Tibial nerve (tissue), 4 donors: ENCODE data around the gene TAS1R2. TPM values are rescaled to one million over a fixed set of nuclear protein-coding genes. Genes with fewer than 3 reads are reported as not detected.
A peak's percentile ranks its signal among the peaks of the same experiment; 100 is the strongest.

Experiments used
- DNase-seq, 2 donors: peaks; one replicate each; pipeline ENCODE4 v3.0.0-alpha.2; 2019; ENCODE audit warnings: low spot score in 2 of 2
- H3K27ac ChIP-seq, 4 donors: fragments of 200-600 bp; sonication (generic) in 3 of 4; one replicate each; pipeline ENCODE4 v1.5.1; 2017 to 2019; ENCODE audit warnings: mild to moderate bottlenecking in 1 of 4
- H3K27me3 ChIP-seq, 2 donors: fragments of 200-600 bp; sonication (generic) in 1 of 2; one replicate each; pipeline versions ENCODE4 v1.5.1 to v1.6.0; 2017 to 2019
- H3K36me3 ChIP-seq, 3 donors: fragments of 200-600 bp; sonication (generic); one replicate each; pipeline ENCODE4 v1.5.1; 2018 to 2019
- H3K4me1 ChIP-seq, 4 donors: fragments of 200-600 bp; sonication (generic) in 3 of 4; one replicate each; pipeline ENCODE4 v1.5.1; 2017 to 2019
- H3K4me3 ChIP-seq, 4 donors: fragments of 200-600 bp; sonication (generic) in 3 of 4; one replicate each; pipeline ENCODE4 v1.5.1; 2017 to 2019; ENCODE audit warnings: mild to moderate bottlenecking in 1 of 4, moderate library complexity in 1 of 4
- H3K9me3 ChIP-seq, 4 donors: fragments of 200-600 bp; sonication (generic) in 3 of 4; one replicate each; pipeline ENCODE4 v1.5.1; 2017 to 2019
- CTCF ChIP-seq, 5 experiments: fragments of 200-600 bp in 3 of 5; fragments of 450-650 bp in 2 of 5; sonication (generic) in 3 of 5; IDR thresholded peaks; one replicate each; pipeline ENCODE4 v1.5.1; 2016 to 2019; ENCODE audit warnings: antibody characterized with exemption in 5 of 5, mild to moderate bottlenecking in 3 of 5, moderate library complexity in 2 of 5
- EP300 ChIP-seq, 2 donors: sonication (generic); formaldehyde crosslinking; IDR thresholded peaks; one replicate each; pipeline ENCODE4 v1.6.1; 2017; ENCODE audit warnings: antibody characterized with exemption in 2 of 2, mild to moderate bottlenecking in 1 of 2
- POLR2A ChIP-seq, 2 donors: fragments of 450-650 bp; IDR thresholded peaks; one replicate each; pipeline ENCODE4 v1.6.1; 2017; ENCODE audit warnings: antibody characterized with exemption in 2 of 2, mild to moderate bottlenecking in 2 of 2, moderate library complexity in 2 of 2
- WGBS, 2 donors: methylation state at CpG; one replicate each; pipeline ENCODE4 v1.1.5; 2018; 5-methylcytosine and 5-hydroxymethylcytosine counted together
- total RNA-seq, 4 donors: library from RNA; depleted of rRNA; stranded (reverse); fragments of >200 nt; gene quantifications; one replicate each; pipeline ENCODE4 v1.1.0, GENCODE V29; 2016

TAS1R2 gene
- total RNA-seq, 4 donors from 2014 or later, result not detected

DNA sequence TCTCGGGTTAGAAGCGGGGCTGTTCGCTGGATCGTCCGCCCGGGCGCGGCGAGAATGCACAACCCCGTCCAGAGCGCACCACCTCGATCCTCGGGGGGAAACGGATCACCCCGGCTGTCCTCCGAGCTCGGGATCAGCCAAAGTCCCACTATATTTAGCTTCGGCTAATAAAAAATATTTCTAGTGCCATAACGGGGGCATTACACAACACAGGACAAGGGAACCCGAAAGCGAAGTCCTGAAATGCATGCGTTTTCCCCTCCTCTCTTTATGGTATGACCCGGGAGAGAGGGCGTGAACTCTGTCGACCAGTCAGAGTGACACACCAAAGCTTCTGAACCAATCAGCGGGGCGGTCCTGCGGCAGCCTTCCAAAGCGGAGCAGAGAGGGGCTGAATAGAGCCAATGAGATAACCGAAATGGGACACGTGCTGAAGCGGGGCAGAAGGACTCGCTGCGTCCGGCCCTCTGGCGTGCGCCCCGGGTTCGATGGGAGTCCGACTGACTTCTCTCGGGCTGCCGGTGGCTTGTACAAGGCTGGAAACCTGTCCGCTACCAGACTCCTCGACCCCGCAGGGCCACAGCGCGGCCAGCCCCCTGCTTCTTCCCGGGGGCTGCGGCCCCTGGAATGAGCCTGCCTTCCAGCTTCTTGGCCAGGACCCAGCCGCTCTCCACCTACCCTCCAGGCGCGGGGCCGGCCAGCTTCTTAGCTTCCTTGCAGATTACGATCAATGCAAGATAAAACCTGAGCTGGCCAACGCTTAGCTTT is 43.2 kb upstream of the TAS1R2 start, which contains the start of gene ALDH4A1:
Gene ALDH4A1 (minus strand): TSS at position 33 of the 768 bp plus-strand sequence. CDS start 32 bp downstream, at position 1.
- TF ChIP-seq EP300 (IDR thresholded peaks at IDR 0.05) (peak; percentile 72 to 85), POLR2A (IDR thresholded peaks at IDR 0.05) (peak in 1 of 2 donors; percentile 5), CTCF (IDR thresholded peaks at IDR 0.05) (peak in 1 of 5 experiments; percentile 33)
- Histone ChIP-seq H3K27me3 (no peaks in the 10 kb centered on the region), H3K4me1 (peaks cover 0 to 43% (median 20%) of the 10 kb centered on the region in 4 donors), H3K36me3 (peaks cover 0 to 6% (median 0%) of the 10 kb centered on the region in 3 donors), H3K27ac (peak within 1 kb of the TSS; percentile 67 to 94 (median 86)), H3K9me3 (no peaks in the 10 kb centered on the region), H3K4me3 (peak within 1 kb of the TSS; percentile 46 to 89 (median 74))
- DNase-seq, result peak; percentile 95 to 98
- WGBS, 2 donors, result 0 to 1% methylated on average over 41 to 55 of the region's 55 CpGs

DNA sequence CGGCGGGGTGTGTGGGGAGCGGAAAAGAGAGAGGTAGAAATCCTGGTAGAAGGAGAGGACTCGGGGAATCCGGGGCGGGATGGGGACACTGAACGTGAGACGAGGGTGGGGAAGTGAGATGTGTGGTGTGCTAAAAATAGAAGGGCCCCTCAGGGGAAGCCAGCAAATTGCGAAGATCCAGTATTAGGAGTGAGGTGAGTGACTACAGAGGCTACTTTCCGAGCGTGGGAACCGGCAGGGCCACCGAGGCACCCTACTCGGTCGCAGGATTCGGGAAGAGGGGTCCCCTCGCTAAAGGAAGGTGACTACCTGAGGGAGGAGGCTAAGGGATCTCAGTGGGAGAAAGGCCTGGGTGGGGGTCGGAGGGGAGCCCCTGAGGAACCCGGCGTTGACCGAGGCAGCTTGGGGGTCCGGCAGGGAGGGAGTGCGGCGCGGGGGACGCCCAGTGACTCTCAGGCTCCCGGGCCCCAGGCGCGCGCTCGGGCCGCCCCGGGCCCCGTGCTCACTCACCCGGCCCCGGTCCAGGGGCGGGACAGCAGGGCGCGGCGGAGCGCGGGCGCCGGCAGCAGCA is 42.6 kb upstream of the TAS1R2 start:
- Histone ChIP-seq H3K9me3 (no peaks in the 10 kb centered on the region), H3K27me3 (no peaks in the 10 kb centered on the region), H3K4me3 (peak overlapping the region; percentile 46 to 89 (median 74)), H3K27ac (peak overlapping the region; percentile 67 to 94 (median 86)), H3K36me3 (peaks cover 0 to 13% (median 0%) of the 10 kb centered on the region in 3 donors), H3K4me1 (peaks cover 0 to 36% (median 13%) of the 10 kb centered on the region in 4 donors)
- 0 to 1% methylated on average over 18 to 32 of the region's 44 CpGs for WGBS, 2 donors
- TF ChIP-seq EP300 (IDR thresholded peaks at IDR 0.05), result no peak
- peak; percentile 33 to 77 for TF ChIP-seq POLR2A (IDR thresholded peaks at IDR 0.05)
- no peak for TF ChIP-seq CTCF (IDR thresholded peaks at IDR 0.05)
- DNase-seq, result no peak

- no peak for DNase-seq
- Histone ChIP-seq H3K27ac (peak overlapping the region in 1 of 4 donors; percentile 94), H3K9me3 (no peaks in the 10 kb centered on the region), H3K4me3 (peak overlapping the region; percentile 46 to 89 (median 74)), H3K27me3 (no peaks in the 10 kb centered on the region), H3K36me3 (peaks cover 0 to 20% (median 0%) of the 10 kb centered on the region in 3 donors), H3K4me1 (peaks cover 0 to 30% (median 13%) of the 10 kb centered on the region in 4 donors)
- TF ChIP-seq CTCF (IDR thresholded peaks at IDR 0.05), result no peak
- no peak for TF ChIP-seq EP300 (IDR thresholded peaks at IDR 0.05)
- no peak for TF ChIP-seq POLR2A (IDR thresholded peaks at IDR 0.05)
- WGBS, 2 donors, result 47 to 49% methylated on average over 9 of the region's 9 CpGs
Observed at GRCh38 chr1:18901147-18901951, 41.9 kb upstream of the TAS1R2 start.

- whole genome bisulfite sequencing, 2 donors, result 73 to 82% methylated on average over 10 of the region's 10 CpGs
- Histone ChIP-seq H3K36me3 (peaks cover 0 to 25% (median 0%) of the 10 kb centered on the region in 3 donors), H3K4me3 (no peak overlapping the region), H3K27ac (peak overlapping the region in 1 of 4 donors; percentile 94), H3K9me3 (no peaks in the 10 kb centered on the region), H3K4me1 (peaks cover 0 to 31% (median 13%) of the 10 kb centered on the region in 4 donors), H3K27me3 (no peaks in the 10 kb centered on the region)
- no peak for DNase-seq
- TF ChIP-seq CTCF (IDR thresholded peaks at IDR 0.05), result no peak
- no peak for TF ChIP-seq EP300 (IDR thresholded peaks at IDR 0.05)
- no peak for TF ChIP-seq POLR2A (IDR thresholded peaks at IDR 0.05)
Observed at GRCh38 chr1:18900303-18900841, 40.9 kb upstream of the TAS1R2 start.
